CD4-positive, alpha-beta T cell (primary cell): ENCODE data around the gene LDLRAD4. TPM values are rescaled to one million over a fixed set of nuclear protein-coding genes. Genes with fewer than 3 reads are reported as not detected.
A peak's percentile ranks its signal among the peaks of the same experiment; 100 is the strongest.

ENCODE experiments used
- ATAC-seq: fragments of 200-7000 bp; cut with Tn5 transposase; one replicate; pipeline ENCODE4 v1.10.0; 2022; ENCODE audit warnings: mild to moderate bottlenecking; ENCODE audit not compliant: poor library complexity
- CTCF ChIA-PET: fragments of 350-600 bp; sonication (Branson Sonifier 250); formaldehyde crosslinking; loops from one replicate; lab custom pipeline; 2021; ENCODE audit warnings: antibody characterized with exemption, inconsistent platforms; lab: Charles Lee
- POLR2A ChIA-PET: fragments of 350-600 bp; sonication (Branson Sonifier 250); formaldehyde crosslinking; loops from one replicate; lab custom pipeline; 2021; ENCODE audit warnings: antibody characterized with exemption, inconsistent platforms; lab: Charles Lee
- DNase-seq, 14 experiments: peaks; one replicate each; pipeline ENCODE4 v3.0.0-alpha.2; 2013 to 2020; ENCODE audit warnings: mixed read lengths in 2 of 14
- H3K27ac ChIP-seq, 2 donors: one replicate each; pipeline versions ENCODE4 v1.5.1 to v1.7.0; 2013; ENCODE audit warnings: low read length in 2 of 2, low read depth in 1 of 2, mild to moderate bottlenecking in 1 of 2
- H3K27me3 ChIP-seq, 2 experiments: 1 replicate in 1 of 2; 2 replicates in 1 of 2; pipeline versions ENCODE4 v1.6.1 to v1.7.0; 2013; ENCODE audit warnings: low read length in 2 of 2, control low read depth in 1 of 2, mild to moderate bottlenecking in 1 of 2, moderate library complexity in 1 of 2; ENCODE audit not compliant: insufficient read depth in 2 of 2, control insufficient read depth in 1 of 2
- H3K36me3 ChIP-seq: one replicate; pipeline ENCODE4 v1.6.1; 2013; ENCODE audit warnings: low read length, control low read depth; ENCODE audit not compliant: insufficient read depth
- H3K4me1 ChIP-seq: one replicate; pipeline ENCODE4 v1.6.1; 2013; ENCODE audit warnings: low read length, control low read depth; ENCODE audit not compliant: insufficient read depth
- H3K4me3 ChIP-seq: one replicate; pipeline ENCODE4 v1.5.1; 2013; ENCODE audit warnings: mild to moderate bottlenecking, low read length, moderate library complexity
- H3K9me3 ChIP-seq, 2 experiments: 1 replicate in 1 of 2; 2 replicates in 1 of 2; pipeline versions ENCODE4 v1.6.1 to v1.7.0; 2013; ENCODE audit warnings: low read length in 2 of 2, mild to moderate bottlenecking in 2 of 2, control low read depth in 1 of 2, moderate library complexity in 1 of 2; ENCODE audit not compliant: control insufficient read depth in 1 of 2, insufficient read depth in 1 of 2
- H3K27ac Mint-ChIP-seq: one replicate; pipeline ENCODE4 v1.8.0; 2020; ENCODE audit warnings: mixed read lengths
- H3K27me3 Mint-ChIP-seq: one replicate; pipeline ENCODE4 v1.8.0; 2021; ENCODE audit warnings: mixed read lengths
- H3K36me3 Mint-ChIP-seq: one replicate; pipeline ENCODE4 v1.8.0; 2021; ENCODE audit warnings: low read depth, mixed read lengths
- H3K4me1 Mint-ChIP-seq: one replicate; pipeline ENCODE4 v1.8.0; 2021; ENCODE audit warnings: low read depth, mixed read lengths
- H3K4me3 Mint-ChIP-seq: one replicate; pipeline ENCODE4 v1.8.0; 2020; ENCODE audit warnings: mild to moderate bottlenecking, mixed read lengths
- H3K9me3 Mint-ChIP-seq: one replicate; pipeline ENCODE4 v1.8.0; 2020; ENCODE audit warnings: mixed read lengths
- intact Hi-C, 2 experiments: fragments of 100-400 bp; cut with DNase I in 1 of 2; cut with micrococcal nuclease in 1 of 2; formaldehyde crosslinking; loops; one replicate each; pipeline versions ENCODE4 v1.15.1 to v1.9.0; 2023 to 2025; cut with DNase I, micrococcal nuclease
- total RNA-seq, 174 experiments: library from RNA in 2 of 174; stranded (reverse) in 2 of 174; gene quantifications; one replicate each; pipeline ENCODE4 v1.2.3 and lab custom pipeline; 2021 to 2026
- TF ChIP-seq, protein P1 (sequence below): fragments of 200-600 bp; IDR thresholded peaks from one replicate; pipeline ENCODE4 v1.8.0; 2022; ENCODE audit warnings: antibody characterized with exemption, mild to moderate bottlenecking

The LDLRAD4 gene
- total RNA-seq, 2 experiments from 2014 or later: 51.9 to 52.7 TPM

DNA sequence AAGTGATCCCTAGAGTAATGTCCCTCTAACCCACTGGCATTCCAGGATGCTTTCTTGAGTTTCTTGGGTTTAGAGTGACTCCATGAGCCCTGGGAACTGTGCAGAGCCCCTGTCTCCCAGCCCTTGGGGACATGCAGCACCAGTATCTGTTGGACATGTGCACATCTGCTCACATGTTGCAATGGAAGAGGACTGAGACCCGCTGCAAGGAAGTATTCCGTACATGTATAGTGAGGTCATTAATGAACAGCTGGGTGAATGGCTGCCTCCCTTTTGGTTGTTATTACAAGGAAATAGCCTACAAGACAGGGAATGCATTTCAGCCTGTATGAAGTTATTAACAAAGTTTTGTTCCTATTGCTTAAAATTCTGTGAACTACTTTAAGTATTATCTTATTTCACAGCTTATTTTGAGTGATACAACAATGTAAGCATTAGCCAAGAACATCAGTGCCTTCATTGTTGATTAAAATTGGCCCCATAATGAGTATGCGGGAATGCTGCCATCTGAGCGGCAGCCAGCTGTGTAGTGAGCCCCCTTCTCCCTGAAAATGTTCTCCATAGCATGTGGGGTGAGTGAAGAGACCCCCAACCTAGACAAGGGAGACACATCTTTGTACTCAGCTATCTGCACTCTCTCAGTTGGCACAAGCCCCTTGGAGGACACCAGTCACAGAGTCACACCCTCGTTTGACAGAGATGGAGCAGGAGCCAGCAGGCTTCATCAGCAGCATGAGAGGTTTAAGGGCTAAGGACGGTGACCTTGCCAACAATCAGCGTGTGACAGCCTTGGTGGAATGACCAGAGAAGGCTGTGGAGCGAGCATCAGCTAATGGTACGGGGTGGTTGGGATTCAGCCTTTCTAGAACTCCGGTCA, 420.4 kb downstream of the LDLRAD4 start:
- H3K27ac ChIP-seq: no peak overlapping the region
- no peak for DNase-seq
- H3K9me3 ChIP-seq: no peaks in the 10 kb centered on the region
- H3K36me3 ChIP-seq: no peaks in the 10 kb centered on the region
- ChIA-PET POLR2A (no interaction called here), CTCF (no interaction called here)
- H3K27ac Mint-ChIP-seq: no peak overlapping the region
- H3K27me3 ChIP-seq: no peaks in the 10 kb centered on the region
- H3K4me3 Mint-ChIP-seq: no peak overlapping the region
- no peak overlapping the region for H3K4me3 ChIP-seq
- TF ChIP-seq, protein P1, sequence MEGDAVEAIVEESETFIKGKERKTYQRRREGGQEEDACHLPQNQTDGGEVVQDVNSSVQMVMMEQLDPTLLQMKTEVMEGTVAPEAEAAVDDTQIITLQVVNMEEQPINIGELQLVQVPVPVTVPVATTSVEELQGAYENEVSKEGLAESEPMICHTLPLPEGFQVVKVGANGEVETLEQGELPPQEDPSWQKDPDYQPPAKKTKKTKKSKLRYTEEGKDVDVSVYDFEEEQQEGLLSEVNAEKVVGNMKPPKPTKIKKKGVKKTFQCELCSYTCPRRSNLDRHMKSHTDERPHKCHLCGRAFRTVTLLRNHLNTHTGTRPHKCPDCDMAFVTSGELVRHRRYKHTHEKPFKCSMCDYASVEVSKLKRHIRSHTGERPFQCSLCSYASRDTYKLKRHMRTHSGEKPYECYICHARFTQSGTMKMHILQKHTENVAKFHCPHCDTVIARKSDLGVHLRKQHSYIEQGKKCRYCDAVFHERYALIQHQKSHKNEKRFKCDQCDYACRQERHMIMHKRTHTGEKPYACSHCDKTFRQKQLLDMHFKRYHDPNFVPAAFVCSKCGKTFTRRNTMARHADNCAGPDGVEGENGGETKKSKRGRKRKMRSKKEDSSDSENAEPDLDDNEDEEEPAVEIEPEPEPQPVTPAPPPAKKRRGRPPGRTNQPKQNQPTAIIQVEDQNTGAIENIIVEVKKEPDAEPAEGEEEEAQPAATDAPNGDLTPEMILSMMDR: no peak
- H3K27me3 Mint-ChIP-seq: no peaks in the 10 kb centered on the region
- peaks cover 5% of the 10 kb centered on the region for H3K4me1 Mint-ChIP-seq
- H3K36me3 Mint-ChIP-seq: peaks cover 13% of the 10 kb centered on the region
- ATAC-seq: no peak
- H3K9me3 Mint-ChIP-seq: peaks cover 2% of the 10 kb centered on the region
- H3K4me1 ChIP-seq: no peaks in the 10 kb centered on the region
- intact Hi-C loops: no loop called here

DNA sequence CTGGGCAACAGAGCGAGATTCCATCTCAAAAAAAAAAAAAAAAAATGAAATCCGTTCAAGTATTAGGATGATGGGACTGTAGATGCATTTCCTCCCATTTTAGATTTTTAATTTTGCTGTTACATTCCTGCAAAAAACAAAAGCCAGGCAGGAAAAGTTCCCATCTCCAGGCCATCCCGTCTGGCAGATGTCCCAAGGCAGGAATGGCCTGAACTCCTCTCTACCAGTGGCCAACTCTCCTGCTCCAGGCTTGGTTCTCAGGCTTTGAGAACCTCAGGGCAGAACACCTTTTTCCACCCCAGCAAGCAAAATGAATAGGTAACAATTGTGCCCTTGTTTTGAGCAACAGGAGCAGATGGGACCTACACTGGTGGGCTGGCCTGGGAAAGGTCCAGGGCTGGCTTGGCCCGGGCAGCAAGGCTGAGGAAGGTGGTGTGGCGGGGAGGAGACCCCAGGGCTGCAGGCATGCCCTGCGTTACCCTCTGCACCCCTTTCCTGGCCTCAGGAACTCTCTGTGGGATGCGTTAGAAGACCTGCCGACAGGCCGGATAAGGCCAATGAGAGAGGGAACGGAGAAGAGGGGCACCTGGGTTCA, 421.8 kb downstream of the LDLRAD4 start:
- ChIA-PET CTCF (no interaction called here), POLR2A (no interaction called here)
- Histone ChIP-seq H3K27ac (no peak overlapping the region), H3K9me3 (no peaks in the 10 kb centered on the region), H3K4me1 (no peaks in the 10 kb centered on the region), H3K4me3 (no peak overlapping the region), H3K27me3 (no peaks in the 10 kb centered on the region), H3K36me3 (peaks cover 8% of the 10 kb centered on the region)
- peaks cover 2% of the 10 kb centered on the region for H3K9me3 Mint-ChIP-seq
- no peaks in the 10 kb centered on the region for H3K27me3 Mint-ChIP-seq
- H3K36me3 Mint-ChIP-seq: peaks cover 17% of the 10 kb centered on the region
- peaks cover 5% of the 10 kb centered on the region for H3K4me1 Mint-ChIP-seq
- intact Hi-C loops: no loop called here
- no peak for ATAC-seq
- TF ChIP-seq, protein P1: no peak
- no peak for DNase-seq
- no peak overlapping the region for H3K27ac Mint-ChIP-seq
- no peak overlapping the region for H3K4me3 Mint-ChIP-seq

- H3K27me3 Mint-ChIP-seq: no peaks in the 10 kb centered on the region
- H3K4me1 Mint-ChIP-seq: peaks cover 5% of the 10 kb centered on the region
- no peak for ATAC-seq
- no peaks in the 10 kb centered on the region for H3K27me3 ChIP-seq
- H3K36me3 Mint-ChIP-seq: peaks cover 31% of the 10 kb centered on the region
- H3K27ac Mint-ChIP-seq: peak overlapping the region; percentile 4
- H3K4me3 Mint-ChIP-seq: no peak overlapping the region
- H3K4me3 ChIP-seq: no peak overlapping the region
- ChIA-PET CTCF (no interaction called here), POLR2A (no interaction called here)
- no peak overlapping the region for H3K27ac ChIP-seq
- intact Hi-C loops: no loop called here
- H3K9me3 ChIP-seq: no peaks in the 10 kb centered on the region
- TF ChIP-seq, protein P1: no peak
- DNase-seq: no peak
- peaks cover 2% of the 10 kb centered on the region for H3K9me3 Mint-ChIP-seq
- H3K36me3 ChIP-seq: peaks cover 21% of the 10 kb centered on the region
- no peaks in the 10 kb centered on the region for H3K4me1 ChIP-seq
Measured at GRCh38 chr18:13641551-13642439, 423.2 kb downstream of the LDLRAD4 start.
